Occipital lobe (tissue), 2 donors: ENCODE data around the gene SPARCL1. TPM values are rescaled to one million over a fixed set of nuclear protein-coding genes. Genes with fewer than 3 reads are reported as not detected.
"Not testable (repeated sequence)": the region's sequence is repeated elsewhere in the genome, so short reads cannot be mapped to it uniquely, and the experiment has no call there.

ENCODE experiments used
- DNase-seq: peaks from one replicate; lab custom pipeline; 2025; lab: John Stamatoyannopoulos, UW
- total RNA-seq: library from RNA; depleted of rRNA; stranded (reverse); fragments of >200 nt; gene quantifications from one replicate; pipeline ENCODE4 v1.2.3, GENCODE V29; 2014

The SPARCL1 gene
- total RNA-seq, 1 donor from 2014 or later: 54.9 TPM

GRCh38 chr4:87451537-87451936 lies 77.6 kb downstream of the SPARCL1 start:
- no peak for DNase-seq

DNA sequence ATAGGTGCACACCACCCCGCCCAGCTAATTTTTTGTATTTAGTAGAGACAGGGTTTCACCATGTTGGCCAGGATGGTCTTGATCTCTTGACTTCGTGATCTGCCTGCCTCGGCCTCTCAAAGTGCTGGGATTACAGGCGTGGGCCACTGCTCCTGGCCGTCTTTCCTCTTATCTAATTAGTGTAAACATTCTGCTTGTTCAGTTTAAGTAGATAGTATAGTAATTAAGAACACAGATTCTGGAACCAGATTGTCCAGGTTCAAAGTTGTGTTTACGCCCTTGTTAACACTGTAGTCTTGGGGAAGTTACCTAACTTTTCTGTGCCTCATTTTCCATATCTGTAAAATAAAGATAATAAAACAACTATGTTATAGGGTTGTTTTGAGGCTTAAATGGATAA lies 82.8 kb downstream of the SPARCL1 start:
- not testable (repeated sequence) for DNase-seq

GRCh38 chr4:87445964-87446363 lies 83.2 kb downstream of the SPARCL1 start:
- DNase-seq: no peak

GRCh38 chr4:87444741-87445140 lies 84.4 kb downstream of the SPARCL1 start:
- no peak for DNase-seq

- no peak for DNase-seq
These were observed 86.3 kb downstream of the SPARCL1 start for GRCh38 chr4:87442889-87443288.

- no peak for DNase-seq
These were observed 95.8 kb downstream of the SPARCL1 start for GRCh38 chr4:87433342-87433741.

DNA sequence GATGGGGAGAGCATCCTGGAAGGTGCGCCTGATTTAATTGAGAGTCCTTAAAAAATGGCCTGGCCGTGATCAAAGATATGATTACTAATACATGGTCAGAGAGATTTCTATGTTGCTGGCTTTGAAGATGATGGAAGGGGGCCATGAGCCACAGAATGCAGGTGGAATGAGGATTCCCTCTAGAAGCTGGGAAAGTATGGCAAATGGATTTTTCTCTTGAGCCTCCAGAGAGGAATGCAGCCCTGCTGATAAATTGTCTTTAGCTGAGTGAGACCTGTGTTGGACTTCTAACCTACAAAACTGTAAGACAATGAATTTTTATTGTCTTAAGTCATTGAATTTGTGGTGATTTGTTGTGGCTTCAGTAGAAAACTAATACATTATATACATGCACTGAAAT lies 99.1 kb downstream of the SPARCL1 start:
- no peak for DNase-seq

GRCh38 chr4:87428979-87429378 lies 100.2 kb downstream of the SPARCL1 start:
- no peak for DNase-seq

DNA sequence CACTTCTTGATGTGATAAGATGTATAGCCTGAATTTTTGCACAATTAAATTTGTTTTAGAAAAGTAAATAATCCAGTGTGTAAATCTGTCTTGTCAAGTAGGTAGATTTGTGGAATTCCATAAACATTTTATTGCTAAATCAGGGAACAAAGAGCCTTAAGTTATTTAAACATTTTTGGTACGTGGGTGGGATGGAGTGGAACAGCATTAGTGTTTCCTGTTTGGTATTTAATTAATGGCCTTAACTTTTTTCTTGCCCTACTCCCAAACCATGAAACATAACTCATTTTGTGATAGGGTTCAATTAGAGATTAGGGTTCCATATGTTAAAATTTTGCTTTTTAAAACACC lies 101.7 kb downstream of the SPARCL1 start:
- no peak for DNase-seq

- DNase-seq: no peak
These were observed 102.2 kb downstream of the SPARCL1 start for GRCh38 chr4:87426865-87427517.

GRCh38 chr4:87425711-87426110 lies 103.5 kb downstream of the SPARCL1 start:
- no peak for DNase-seq

GRCh38 chr4:87424099-87424543 lies 105.1 kb downstream of the SPARCL1 start:
- not testable (repeated sequence) for DNase-seq

Other genes with a start within 250 kb of the SPARCL1 start
- gene HSD17B13, start 206.5 kb downstream of the SPARCL1 start, total RNA-seq: 0.47 TPM
- gene HSD17B11, start 138.2 kb downstream of the SPARCL1 start, total RNA-seq: 51.8 TPM
- 20.9 TPM for gene NUDT9, start 106.8 kb downstream of the SPARCL1 start, total RNA-seq
- gene DSPP, start 79.2 kb upstream of the SPARCL1 start, total RNA-seq: 0.16 TPM
- gene DMP1, start 120.9 kb upstream of the SPARCL1 start, total RNA-seq: 0.16 TPM